CD4-positive, alpha-beta T cell treated with Interleukin-4 for 4 hours (primary cell): Measurements from ENCODE around the gene BOD1L1.

Source experiments
- DNase-seq: peaks from one replicate; pipeline ENCODE4 v3.0.0-alpha.2; 2020

BOD1L1 gene

GRCh38 chr4:13555325-13555724 lies 72.2 kb downstream of the BOD1L1 start:
- no peak for DNase-seq

- DNase-seq = no peak
Measured at GRCh38 chr4:13553081-13553480, 74.4 kb downstream of the BOD1L1 start.

GRCh38 chr4:13548984-13549546 lies 78.5 kb downstream of the BOD1L1 start:
- DNase-seq = peak; percentile 72

- DNase-seq = no peak
Measured at GRCh38 chr4:13548059-13548983, 79.2 kb downstream of the BOD1L1 start.

GRCh38 chr4:13547485-13548041 lies 80.0 kb downstream of the BOD1L1 start:
- peak; percentile 5 for DNase-seq

GRCh38 chr4:13546941-13547484 lies 80.5 kb downstream of the BOD1L1 start:
- no peak for DNase-seq

GRCh38 chr4:13546142-13546940 lies 81.2 kb downstream of the BOD1L1 start:
- no peak for DNase-seq

GRCh38 chr4:13545394-13545808 lies 82.1 kb downstream of the BOD1L1 start:
- DNase-seq = no peak

- DNase-seq = peak; percentile 12
Measured at GRCh38 chr4:13544606-13545393, 82.7 kb downstream of the BOD1L1 start.

- DNase-seq = no peak
Measured at GRCh38 chr4:13543839-13544605, 83.5 kb downstream of the BOD1L1 start, which contains the start of gene NKX3-2. Gene NKX3-2 (minus strand): TSS chr4:13544508. CDS start chr4:13544414, 94 bp downstream.

- DNase-seq = no peak
Measured at GRCh38 chr4:13543032-13543838, 84.3 kb downstream of the BOD1L1 start.

- DNase-seq = no peak
Measured at GRCh38 chr4:13542577-13543031, 84.9 kb downstream of the BOD1L1 start.

- peak; percentile 4 for DNase-seq
Measured at GRCh38 chr4:13541720-13542576, 85.6 kb downstream of the BOD1L1 start.

GRCh38 chr4:13541176-13541604 lies 86.3 kb downstream of the BOD1L1 start:
- DNase-seq = no peak

GRCh38 chr4:13540446-13541175 lies 86.9 kb downstream of the BOD1L1 start:
- no peak for DNase-seq

- no peak for DNase-seq
Measured at GRCh38 chr4:13539619-13540445, 87.7 kb downstream of the BOD1L1 start.

- DNase-seq = no peak
Measured at GRCh38 chr4:13539047-13539618, 88.4 kb downstream of the BOD1L1 start.
